HepG2 (cell line): ENCODE results near the gene FGF2. TPM values are rescaled to one million over a fixed set of nuclear protein-coding genes. Genes with fewer than 3 reads are reported as not detected.

Source experiments
- ATAC-seq: fragments of 200-7000 bp; cut with Tn5 transposase; 3 replicates; pipeline ENCODE4 v1.9.1; 2020; ENCODE audit warnings: mild to moderate bottlenecking, moderate library complexity
- BruUV-seq: library from RNA; stranded (reverse); fragments of 400-500 nt; replicated peaks from 2 replicates; lab custom pipeline; 2021; lab: Mats Ljungman, UMichigan
- CTCF ChIA-PET: fragments of 300-600 bp; formaldehyde crosslinking; extraction: SDS; loops from one replicate; lab custom pipeline; 2021; ENCODE audit warnings: low total read pairs, inconsistent platforms, low intra/inter-chr PET ratio; lab: Yijun Ruan, JAX
- POLR2A ChIA-PET: fragments of 350-600 bp; sonication (Branson Sonifier 250); formaldehyde crosslinking; loops from one replicate; lab custom pipeline; 2020; ENCODE audit warnings: antibody characterized with exemption, inconsistent platforms; lab: Yijun Ruan, JAX
- DNase-seq: peaks from one replicate; pipeline ENCODE4 v3.0.0-alpha.2; 2015; ENCODE audit warnings: low spot score
- FAIRE-seq: peaks from 3 replicates; lab custom pipeline; 2011; peaks lifted over from hg19 to GRCh38; lab: Jason Lieb, UNC
- H2AFZ ChIP-seq: one replicate; pipeline ENCODE4 v1.6.1; 2011; ENCODE audit warnings: low read length, inconsistent platforms
- H3K27ac ChIP-seq: fragments of 300-600 bp; 3 replicates; pipeline ENCODE4 v1.8.0; 2011; ENCODE audit warnings: mixed run types, mild to moderate bottlenecking, mixed read lengths, low read length, inconsistent platforms; ENCODE audit not compliant: insufficient read depth; ENCODE audit errors: extremely low read length
- H3K27me3 ChIP-seq, 2 experiments: fragments of 200-600 bp in 1 of 2; 2 replicates in 1 of 2; 3 replicates in 1 of 2; pipeline versions ENCODE4 v1.6.0 to v1.8.0; 2011; ENCODE audit warnings: low read length in 2 of 2, mild to moderate bottlenecking in 2 of 2, moderate library complexity in 2 of 2, inconsistent platforms in 1 of 2; ENCODE audit not compliant: insufficient read depth in 2 of 2, control insufficient read depth in 1 of 2
- H3K36me3 ChIP-seq, 2 experiments: fragments of 200-600 bp in 1 of 2; replicated peaks in 1 of 2; 2 replicates in 1 of 2; 3 replicates in 1 of 2; pipeline versions ENCODE4 v1.5.1 to v1.8.0; 2011; ENCODE audit warnings: low read length in 2 of 2, inconsistent platforms in 1 of 2; ENCODE audit not compliant: insufficient read depth in 2 of 2, control insufficient read depth in 1 of 2
- H3K4me1 ChIP-seq: 2 replicates; pipeline ENCODE4 v1.5.1; 2012; ENCODE audit warnings: low read length, inconsistent platforms; ENCODE audit not compliant: insufficient read depth
- H3K4me2 ChIP-seq: 2 replicates; pipeline ENCODE4 v1.6.0; 2011; ENCODE audit warnings: low read depth, low read length, inconsistent platforms
- H3K4me3 ChIP-seq, 3 experiments: fragments of 200-600 bp in 1 of 3; sonication (generic), shearing (Covaris generic) in 1 of 3; replicated peaks in 1 of 3; 2 replicates each; pipeline ENCODE4 v1.5.1; 2011 to 2016; ENCODE audit warnings: low read length in 3 of 3, inconsistent platforms in 2 of 3, low read depth in 2 of 3, mild to moderate bottlenecking in 2 of 3, control low read depth in 1 of 3, mixed read lengths in 1 of 3; ENCODE audit not compliant: insufficient read depth in 1 of 3
- H3K79me2 ChIP-seq: one replicate; pipeline ENCODE4 v1.6.1; 2011; ENCODE audit warnings: low read length, inconsistent platforms; ENCODE audit not compliant: insufficient read depth
- H3K9ac ChIP-seq: 2 replicates; pipeline ENCODE4 v1.6.0; 2011; ENCODE audit warnings: mild to moderate bottlenecking, low read depth, low read length, inconsistent platforms; ENCODE audit not compliant: insufficient read depth
- H3K9me3 ChIP-seq: 2 replicates; pipeline ENCODE4 v1.5.1; 2012; ENCODE audit warnings: mild to moderate bottlenecking, low read length
- H4K20me1 ChIP-seq: 2 replicates; pipeline ENCODE4 v1.6.0; 2011; ENCODE audit warnings: inconsistent platforms, mild to moderate bottlenecking, low read length, moderate library complexity; ENCODE audit not compliant: insufficient read depth
- ETV6 ChIP-seq: sonication (generic); formaldehyde crosslinking; conservative IDR thresholded peaks from 2 replicates; pipeline ENCODE4 v1.4.0; 2020; ENCODE audit warnings: missing genetic modification reagents
- HBP1 ChIP-seq: IDR thresholded peaks from 2 replicates; pipeline ENCODE4 v1.6.1; 2016; ENCODE audit warnings: low read depth, control low read depth
- JUNB ChIP-seq: sonication (generic); formaldehyde crosslinking; IDR thresholded peaks from 2 replicates; pipeline ENCODE4 v1.8.0; 2022; ENCODE audit warnings: missing genetic modification reagents, mild to moderate bottlenecking, borderline replicate concordance
- KDM1A ChIP-seq: IDR thresholded peaks from 2 replicates; pipeline ENCODE4 v1.6.1; 2016; ENCODE audit warnings: missing compliant biosample characterization
- KLF13 ChIP-seq: sonication (generic); formaldehyde crosslinking; IDR thresholded peaks from 2 replicates; pipeline ENCODE4 v1.4.0; 2020; ENCODE audit warnings: mild to moderate bottlenecking, missing genetic modification reagents
- KLF6 ChIP-seq: IDR thresholded peaks from 2 replicates; pipeline ENCODE4 v1.8.0; 2016; ENCODE audit warnings: missing biosample characterization, missing genetic modification reagents
- TAF1 ChIP-seq: sonication (generic); formaldehyde crosslinking; IDR thresholded peaks from 2 replicates; pipeline ENCODE4 v1.4.0; 2020; ENCODE audit warnings: missing genetic modification reagents
- TFAP4 ChIP-seq: sonication (generic); IDR thresholded peaks from 2 replicates; pipeline ENCODE4 v1.6.1; 2016; ENCODE audit warnings: low read depth, borderline replicate concordance
- ZNF414 ChIP-seq: sonication (generic); formaldehyde crosslinking; IDR thresholded peaks from 2 replicates; pipeline ENCODE4 v1.5.0; 2020; ENCODE audit warnings: missing genetic modification reagents
- ZNF484 ChIP-seq: sonication (generic); formaldehyde crosslinking; IDR thresholded peaks from 2 replicates; pipeline ENCODE4 v1.5.1; 2020; ENCODE audit warnings: mild to moderate bottlenecking, low read depth, missing genetic modification reagents, borderline replicate concordance
- ZNF558 ChIP-seq: sonication (generic); formaldehyde crosslinking; IDR thresholded peaks from 2 replicates; pipeline ENCODE4 v1.9.0; 2022; ENCODE audit warnings: mild to moderate bottlenecking, missing genetic modification reagents, borderline replicate concordance
- ZNF746 ChIP-seq: sonication (generic); formaldehyde crosslinking; IDR thresholded peaks from 2 replicates; pipeline ENCODE4 v1.8.0; 2022; ENCODE audit warnings: mild to moderate bottlenecking, missing genetic modification reagents
- WGBS: methylation state at CpG from one replicate; pipeline ENCODE4 v1.1.6; 2017; ENCODE audit warnings: low lambda C conversion rate; 5-methylcytosine and 5-hydroxymethylcytosine counted together
- in situ Hi-C: cut with HindIII; loops from 2 replicates; pipeline ENCODE4 v1.10.0; 2017; ENCODE audit warnings: low pct_unique_long_range_greater_than_20kb; ENCODE audit not compliant: extremely low pct_ligation_motif_present
- intact Hi-C: fragments of 100-400 bp; cut with micrococcal nuclease; formaldehyde crosslinking; loops from one replicate; pipeline ENCODE4 v1.10.0; 2022; ENCODE audit not compliant: unreplicated experiment
- polyA plus RNA-seq, 8 experiments: library from polyadenylated mRNA; depleted of rRNA in 3 of 8; stranded (reverse) in 7 of 8; unstranded in 1 of 8; fragments of >200 nt; fragmentation: Illumina TruSeq in 4 of 8; extraction: Trizol in 4 of 8; gene quantifications; 2 replicates each; pipeline versions ENCODE4 v1.2.1 to v1.2.3, GENCODE V29; 2011 to 2016; ENCODE audit warnings: low read depth in 4 of 8, missing spikeins in 1 of 8, mixed read lengths in 1 of 8; ENCODE audit not compliant: insufficient read depth in 1 of 8
- total RNA-seq, 5 experiments: library from RNA; depleted of rRNA; stranded (reverse); fragments of >200 nt; fragmentation: Illumina TruSeq; extraction: Trizol; gene quantifications; 2 replicates each; pipeline ENCODE4 v1.2.3, GENCODE V29; 2016; ENCODE audit warnings: low read depth in 1 of 5
- TF ChIP-seq, protein P1 (sequence below): conservative IDR thresholded peaks from 2 replicates; pipeline ENCODE4 v1.6.1; 2018; ENCODE audit warnings: missing genetic modification reagents

FGF2 gene
- total and polyA plus RNA-seq, 2 of the 13 experiments (the other 11 are each of a cell fraction or from before 2014, with no cell fraction given): 0.01 to 0.02 TPM

- TF ChIP-seq HBP1 (no peak), KLF6 (no peak), JUNB (no peak)
- TF ChIP-seq, all 625 proteins: peak for 0
Observed at GRCh38 chr4:122806981-122807679, 19.5 kb upstream of the FGF2 start (continued).

- WGBS: 100% methylated on average over 1 of the region's 1 CpG
- ChIA-PET POLR2A (no interaction called here), CTCF (no interaction called here)
- FAIRE-seq (no peak), ATAC-seq (no peak), DNase-seq (no peak)
- H2AFZ ChIP-seq: no peak overlapping the region
- no peaks in the 10 kb centered on the region for H3K9me3 ChIP-seq
- no peak overlapping the region for H3K4me3 ChIP-seq
- in situ Hi-C loops: no loop called here
- no peak overlapping the region for H3K4me2 ChIP-seq
- no peaks in the 10 kb centered on the region for H3K36me3 ChIP-seq
- no peak overlapping the region for H3K27ac ChIP-seq
- no peaks in the 10 kb centered on the region for H3K79me2 ChIP-seq
- intact Hi-C loops: no loop called here
- H3K27me3 ChIP-seq: 0 out of 5 replicates have a peak, but pooled peaks cover 0 to 1% of the 10 kb centered on the region in 2 experiments
- BruUV-seq: no TSS peak
- no peaks in the 10 kb centered on the region for H3K4me1 ChIP-seq
- H4K20me1 ChIP-seq: no peaks in the 10 kb centered on the region
- H3K9ac ChIP-seq: no peak overlapping the region
- TF ChIP-seq ZNF746 (CRISPR knock-in tag): no peak
- TF ChIP-seq, protein P1, sequence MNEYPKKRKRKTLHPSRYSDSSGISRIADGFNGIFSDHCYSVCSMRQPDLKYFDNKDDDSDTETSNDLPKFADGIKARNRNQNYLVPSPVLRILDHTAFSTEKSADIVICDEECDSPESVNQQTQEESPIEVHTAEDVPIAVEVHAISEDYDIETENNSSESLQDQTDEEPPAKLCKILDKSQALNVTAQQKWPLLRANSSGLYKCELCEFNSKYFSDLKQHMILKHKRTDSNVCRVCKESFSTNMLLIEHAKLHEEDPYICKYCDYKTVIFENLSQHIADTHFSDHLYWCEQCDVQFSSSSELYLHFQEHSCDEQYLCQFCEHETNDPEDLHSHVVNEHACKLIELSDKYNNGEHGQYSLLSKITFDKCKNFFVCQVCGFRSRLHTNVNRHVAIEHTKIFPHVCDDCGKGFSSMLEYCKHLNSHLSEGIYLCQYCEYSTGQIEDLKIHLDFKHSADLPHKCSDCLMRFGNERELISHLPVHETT (CRISPR knock-in tag): no peak
- TF ChIP-seq KLF13 (CRISPR knock-in tag): no peak
- no peak for TF ChIP-seq ZNF414 (CRISPR knock-in tag)
- no peak for TF ChIP-seq TAF1 (CRISPR knock-in tag)
- no peak for TF ChIP-seq TFAP4
- no peak for TF ChIP-seq ZNF484 (CRISPR knock-in tag)
- no peak for TF ChIP-seq ETV6 (CRISPR knock-in tag)
- no peak for TF ChIP-seq ZNF558 (CRISPR knock-in tag)
- no peak for TF ChIP-seq KDM1A (CRISPR knock-in tag)
Observed at GRCh38 chr4:122810669-122811068, 16.0 kb upstream of the FGF2 start.
